SK-N-DZ (cell line): ENCODE data around the gene MRFAP1L1. TPM values are rescaled to one million over a fixed set of nuclear protein-coding genes. Genes with fewer than 3 reads are reported as not detected.
A peak's percentile ranks its signal among the peaks of the same experiment; 100 is the strongest.
"Not testable (repeated sequence)": the region's sequence is repeated elsewhere in the genome, so short reads cannot be mapped to it uniquely, and the experiment has no call there.

Experiments used
- DNase-seq: peaks from one replicate; pipeline ENCODE4 v3.0.0-alpha.2; 2015; ENCODE audit warnings: low spot score
- polyA plus RNA-seq, 2 experiments: library from polyadenylated mRNA; depleted of rRNA; stranded (reverse); fragments of >200 nt; gene quantifications; 2 replicates each; pipeline ENCODE4 v1.2.3, GENCODE V29; 2014

The MRFAP1L1 gene
- 95.9 and 120 TPM in 2 replicates for polyA plus RNA-seq (2014; cell fraction: cytosol; rRNA removed)
- 59.3 and 63.9 TPM in 2 replicates for polyA plus RNA-seq (2014; cell fraction: nucleus; rRNA removed)

DNA sequence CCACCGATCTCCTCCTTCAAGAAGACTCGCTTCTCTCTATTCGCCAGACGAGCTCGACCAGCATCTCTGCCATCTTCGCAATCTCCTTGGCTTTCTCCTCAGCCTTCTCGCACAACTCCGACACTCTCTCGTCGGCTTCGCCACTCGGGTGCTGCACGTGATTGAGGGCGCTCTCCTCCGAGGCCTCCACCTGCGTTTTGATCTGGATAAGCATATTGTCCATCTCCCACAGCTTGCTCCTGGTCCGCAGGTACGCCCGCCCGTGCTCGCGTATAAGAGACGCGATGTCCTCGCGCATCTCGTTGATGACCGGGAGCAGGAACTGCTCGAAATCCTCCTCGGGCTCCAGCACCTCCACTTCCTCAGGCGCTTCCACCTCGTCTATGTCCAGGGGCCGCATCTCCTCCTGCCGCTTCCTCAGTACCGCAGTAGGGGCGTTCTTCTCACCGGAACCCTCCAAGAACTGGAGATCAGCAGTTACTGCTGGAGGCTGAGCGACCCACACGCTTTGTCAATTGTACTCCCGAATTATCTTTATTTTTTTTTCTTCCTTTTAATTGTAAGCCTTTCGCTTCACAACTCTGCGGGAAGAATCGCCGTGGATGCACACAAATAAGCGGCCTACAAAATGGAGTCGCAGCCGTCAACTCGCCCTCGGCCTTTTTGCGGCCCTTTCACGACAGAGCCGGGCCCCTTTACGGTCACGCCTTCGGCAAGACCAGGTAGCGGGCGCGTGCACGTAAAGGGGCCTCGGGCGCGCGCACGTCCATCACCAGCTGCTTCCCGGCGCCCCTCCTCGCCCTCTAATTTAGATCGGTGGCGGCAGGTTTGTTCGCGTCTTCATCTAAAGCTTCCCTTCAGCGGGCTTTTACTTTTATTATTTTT, at the start of gene MRFAP1L1:
TSS of gene MRFAP1L1 (minus strand) at position 636 of the 885 bp plus-strand sequence. CDS start at position 400, 236 bp downstream.
- peak; percentile 95 for DNase-seq

GRCh38 chr4:6758728-6759127, 49.1 kb upstream of the MRFAP1L1 start:
- DNase-seq = no peak

DNA sequence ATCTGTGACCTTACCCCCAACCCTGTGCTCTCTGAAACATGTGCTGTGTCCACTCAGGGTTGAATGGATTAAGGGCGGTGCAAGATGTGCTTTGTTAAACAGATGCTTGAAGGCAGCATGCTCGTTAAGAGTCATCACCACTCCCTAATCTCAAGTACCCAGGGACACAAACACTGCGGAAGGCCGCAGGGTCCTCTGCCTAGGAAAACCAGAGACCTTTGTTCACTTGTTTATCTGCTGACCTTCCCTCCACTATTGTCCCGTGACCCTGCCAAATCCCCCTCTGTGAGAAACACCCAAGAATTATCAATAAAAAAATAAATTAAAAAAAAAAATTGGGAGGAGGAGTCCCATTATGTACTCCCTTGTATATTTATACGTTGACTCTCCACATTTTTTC, 46.7 kb upstream of the MRFAP1L1 start:
- not testable (repeated sequence) for DNase-seq

- no peak for DNase-seq
Observed at GRCh38 chr4:6755088-6755753, 45.6 kb upstream of the MRFAP1L1 start.

DNA sequence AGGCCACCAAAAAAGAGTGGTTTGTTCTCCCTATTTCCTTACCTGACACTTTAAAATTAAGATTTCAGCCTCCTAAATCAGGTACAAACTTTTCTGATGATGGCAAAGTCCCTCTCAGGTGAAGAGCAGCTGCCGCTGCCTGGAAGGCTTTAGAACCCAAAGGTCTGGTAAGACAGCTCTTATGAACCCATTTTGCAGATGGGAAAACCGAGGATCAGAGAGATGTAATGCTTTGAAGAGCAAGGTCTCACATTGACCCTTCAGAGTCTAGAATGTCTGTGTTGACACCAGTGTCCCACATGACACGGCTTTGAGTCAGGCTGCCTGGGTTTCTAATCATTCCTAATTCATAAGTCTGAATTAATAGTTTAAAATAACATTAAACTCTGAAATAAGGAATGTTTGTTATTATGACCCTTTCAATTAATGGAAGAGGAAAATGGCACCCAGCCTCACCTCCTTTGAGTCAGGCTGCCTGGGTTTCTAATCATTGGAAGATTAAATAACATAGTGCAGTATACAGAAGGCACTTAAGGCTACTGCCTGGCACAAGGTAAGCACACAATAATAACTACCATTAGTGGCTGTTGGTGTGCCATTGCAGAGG, 44.9 kb upstream of the MRFAP1L1 start:
- DNase-seq = no peak

DNA sequence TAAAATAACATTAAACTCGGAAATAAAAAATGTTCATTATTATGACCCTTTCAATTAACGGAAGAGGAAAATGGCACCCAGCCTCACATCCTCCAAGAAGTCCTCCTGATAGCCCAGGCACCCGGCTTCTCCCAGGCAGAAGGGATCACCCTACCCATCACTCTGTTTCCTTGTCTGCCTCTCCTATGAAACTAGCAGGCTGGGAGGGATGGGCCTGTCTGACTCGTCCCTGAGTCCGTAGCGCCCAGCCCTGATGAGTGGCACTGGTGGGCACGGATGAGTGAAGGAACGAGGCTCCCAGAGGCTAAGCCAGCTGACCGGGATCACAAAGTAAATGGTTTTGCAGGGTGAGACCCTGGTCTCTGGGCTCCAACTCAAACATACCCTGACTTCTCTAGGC, 44.2 kb upstream of the MRFAP1L1 start:
- DNase-seq = no peak

- DNase-seq = no peak
Observed at GRCh38 chr4:6753103-6753560, 43.5 kb upstream of the MRFAP1L1 start.

- no peak for DNase-seq
Observed at GRCh38 chr4:6752486-6752829, 42.8 kb upstream of the MRFAP1L1 start.

DNA sequence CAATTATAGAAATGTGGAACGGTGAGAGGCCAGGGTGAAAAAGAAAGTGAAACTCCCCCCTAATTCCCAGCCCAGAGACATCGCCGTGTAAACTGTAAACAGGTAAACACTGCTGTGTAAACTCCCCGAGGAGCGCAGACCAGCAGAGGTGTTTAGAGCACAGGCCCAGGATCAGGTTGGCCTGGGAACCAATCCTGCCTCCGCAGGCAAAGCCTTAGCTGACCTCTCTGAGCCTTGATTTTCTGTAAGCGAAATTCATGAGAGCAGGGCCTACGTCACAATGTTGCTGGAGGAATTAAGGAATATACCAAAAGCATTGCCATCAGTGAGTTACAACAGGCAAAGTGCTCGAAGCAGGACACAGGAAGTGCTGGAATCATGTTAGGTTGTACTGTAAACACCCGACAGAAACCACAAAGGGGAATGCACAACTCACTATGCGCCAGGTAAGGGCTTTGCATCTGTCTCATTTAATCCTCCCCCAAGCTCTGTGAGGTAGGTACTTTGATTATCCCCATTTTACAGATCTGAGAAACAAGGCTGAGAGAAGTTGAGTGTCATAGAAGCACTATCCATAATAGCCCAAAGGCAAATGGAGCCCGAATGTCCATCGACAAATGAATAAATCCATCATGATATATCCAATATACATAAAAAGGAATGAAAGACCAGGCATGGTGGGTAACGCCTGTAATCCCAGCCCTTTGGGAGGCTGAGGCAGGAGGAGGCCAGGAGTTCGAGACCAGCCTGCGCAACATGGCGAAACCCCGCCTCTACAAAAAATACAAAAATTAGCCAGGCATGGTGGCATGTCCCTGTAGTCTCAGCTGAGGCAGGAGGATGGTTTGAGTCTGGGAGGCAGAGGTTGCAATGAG, 42.2 kb upstream of the MRFAP1L1 start:
- DNase-seq = no peak

GRCh38 chr4:6750286-6751221, 40.9 kb upstream of the MRFAP1L1 start:
- DNase-seq = no peak

- no peak for DNase-seq
Observed at GRCh38 chr4:6749340-6750171, 39.9 kb upstream of the MRFAP1L1 start.

DNA sequence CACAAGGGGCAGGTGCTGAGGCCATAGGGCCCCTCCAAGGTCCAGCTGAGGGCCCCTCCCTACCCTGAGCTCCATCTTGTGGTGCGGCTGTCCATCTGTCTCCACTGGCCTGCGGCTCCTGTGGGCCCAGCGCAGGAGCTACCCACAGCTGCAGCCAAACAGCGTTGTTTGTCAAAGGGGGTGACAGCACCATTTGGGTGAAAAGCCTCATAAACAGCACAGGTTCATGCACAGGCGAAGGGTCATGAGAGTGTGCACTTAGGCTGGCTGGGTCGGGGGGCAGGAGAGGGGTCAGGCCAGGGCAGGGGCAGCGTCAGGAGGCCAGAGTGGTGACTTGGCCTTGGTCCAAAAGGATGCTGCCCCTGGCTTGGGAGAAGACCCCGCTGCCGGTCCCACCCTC, 38.6 kb upstream of the MRFAP1L1 start:
- DNase-seq = no peak

DNA sequence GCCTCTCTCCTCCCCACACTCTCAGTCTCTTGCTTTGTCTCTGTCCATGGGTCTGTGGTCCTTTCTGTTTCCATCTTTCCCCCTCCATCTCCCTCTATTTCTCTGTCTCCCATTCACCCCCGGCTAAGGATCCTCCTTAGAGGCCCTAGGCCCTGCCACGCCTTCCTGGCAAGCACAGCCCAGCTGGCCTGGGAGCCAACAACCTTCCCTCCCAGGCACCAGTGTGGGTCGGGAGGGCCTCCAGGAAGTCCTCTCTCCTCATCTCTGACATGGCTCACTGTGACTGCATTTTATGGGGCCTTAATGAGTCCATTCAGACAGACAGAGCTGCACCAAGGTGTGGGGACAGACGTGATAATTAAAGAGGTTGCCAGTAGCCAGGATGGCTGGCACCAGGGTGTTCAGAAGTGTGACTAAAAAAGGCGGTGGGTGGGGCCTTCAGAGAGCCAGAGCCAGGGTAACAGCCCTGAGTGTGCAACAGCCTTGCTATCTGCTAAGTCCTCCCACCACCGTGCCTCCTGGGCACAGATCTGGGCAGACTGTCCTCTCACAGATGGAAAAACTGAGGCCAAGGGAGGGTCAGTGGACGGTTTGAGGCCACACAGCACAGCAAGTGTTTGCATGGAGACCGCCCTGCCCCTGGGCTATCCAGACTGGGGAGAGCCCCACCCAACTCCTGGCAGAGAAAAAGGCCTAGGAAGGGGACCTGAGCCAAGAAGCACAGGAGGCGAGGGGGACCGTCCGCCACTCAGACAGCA, 37.8 kb upstream of the MRFAP1L1 start:
- no peak for DNase-seq

GRCh38 chr4:6746721-6747293, 37.1 kb upstream of the MRFAP1L1 start:
- no peak for DNase-seq

DNA sequence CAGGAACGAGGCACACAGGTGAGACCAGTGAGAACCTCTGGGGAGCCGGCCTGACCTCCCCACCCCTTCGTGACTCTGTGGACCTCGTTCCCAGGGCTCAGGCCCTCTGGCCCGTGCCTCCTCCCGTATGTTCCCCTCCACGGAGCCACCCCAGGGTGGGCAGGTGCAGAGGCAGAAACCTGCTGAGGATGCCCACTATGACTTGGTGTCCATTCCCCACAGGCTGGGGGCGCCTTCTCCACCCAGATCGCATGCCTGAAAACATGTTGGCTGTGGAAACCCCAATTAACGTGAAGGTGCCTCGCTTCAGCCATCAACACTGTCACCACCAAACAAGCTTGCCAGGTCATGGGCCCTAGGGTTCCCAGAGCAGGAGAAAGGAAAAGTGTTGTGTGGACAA, 33.3 kb upstream of the MRFAP1L1 start:
- no peak for DNase-seq

GRCh38 chr4:6742507-6742906, 32.8 kb upstream of the MRFAP1L1 start:
- no peak for DNase-seq

GRCh38 chr4:6740347-6740746, 30.7 kb upstream of the MRFAP1L1 start:
- DNase-seq = no peak

- DNase-seq = no peak
Observed at GRCh38 chr4:6739920-6740319, 30.3 kb upstream of the MRFAP1L1 start.
